Right renal pelvis (tissue), 4 donors: ENCODE results near the gene LSM5. TPM values are rescaled to one million over a fixed set of nuclear protein-coding genes. Genes with fewer than 3 reads are reported as not detected.
A peak's percentile ranks its signal among the peaks of the same experiment; 100 is the strongest.
"Not testable (repeated sequence)": the region's sequence is repeated elsewhere in the genome, so short reads cannot be mapped to it uniquely, and the experiment has no call there.

ENCODE experiments used
- DNase-seq, 4 donors: peaks; one replicate each; pipeline ENCODE4 v3.0.0-alpha.2; 2013; ENCODE audit warnings: low read depth in 4 of 4, low spot score in 3 of 4, missing footprints in 1 of 4
- polyA plus RNA-seq, 4 donors: library from polyadenylated mRNA; unstranded; fragments of 120-200 nt; gene quantifications; one replicate each; pipeline ENCODE4 v1.2.1, GENCODE V29; 2013; ENCODE audit not compliant: insufficient read length in 4 of 4

The LSM5 gene
- polyA plus RNA-seq, 4 donors = 79.0 to 97.6 (median 91.0) TPM

GRCh38 chr7:32506266-32507054 lies 16.3 kb upstream of the LSM5 start:
- no peak for DNase-seq

GRCh38 chr7:32502728-32503127 lies 12.5 kb upstream of the LSM5 start:
- no peak for DNase-seq

GRCh38 chr7:32501522-32501921 lies 11.3 kb upstream of the LSM5 start:
- no peak for DNase-seq

- no peak for DNase-seq
These were observed 10.8 kb upstream of the LSM5 start for GRCh38 chr7:32500922-32501341.

GRCh38 chr7:32500216-32500615 lies 10.0 kb upstream of the LSM5 start:
- DNase-seq = not testable (repeated sequence)

GRCh38 chr7:32499755-32500154 lies 9.6 kb upstream of the LSM5 start:
- not testable (repeated sequence) for DNase-seq

- DNase-seq = peak in 2 of 4 donors; percentile 5 to 10
These were observed 6.1 kb upstream of the LSM5 start for GRCh38 chr7:32496052-32496813.

GRCh38 chr7:32495298-32496051 lies 5.3 kb upstream of the LSM5 start, which contains the start of gene AVL9:
AVL9 (plus strand) TSS chr7:32495489; CDS start chr7:32495710, 221 bp downstream.
- peak; percentile 86 to 93 (median 92) for DNase-seq

GRCh38 chr7:32494946-32495297 lies 4.7 kb upstream of the LSM5 start:
- DNase-seq = peak in 1 of 4 donors; percentile 5

- no peak for DNase-seq
These were observed 423 bp downstream of the LSM5 start for GRCh38 chr7:32489788-32490126.

- DNase-seq = no peak
These were observed 8.3 kb downstream of the LSM5 start for GRCh38 chr7:32481921-32482320.

- DNase-seq = no peak
These were observed 9.0 kb downstream of the LSM5 start for GRCh38 chr7:32481176-32481575.

GRCh38 chr7:32479574-32480200 lies 10.5 kb downstream of the LSM5 start:
- DNase-seq = no peak

- no peak for DNase-seq
These were observed 12.6 kb downstream of the LSM5 start for GRCh38 chr7:32477649-32477980.

GRCh38 chr7:32476816-32477648 lies 13.1 kb downstream of the LSM5 start:
- DNase-seq = no peak

GRCh38 chr7:32474008-32474407 lies 16.2 kb downstream of the LSM5 start:
- no peak for DNase-seq

- no peak for DNase-seq
These were observed 18.2 kb downstream of the LSM5 start for GRCh38 chr7:32472015-32472414.

- DNase-seq = no peak
These were observed 19.3 kb downstream of the LSM5 start for GRCh38 chr7:32470871-32471270.

GRCh38 chr7:32470004-32470403 lies 20.2 kb downstream of the LSM5 start:
- not testable (repeated sequence) for DNase-seq
